ENCODE results near the gene DDX5. TPM values are rescaled to one million over a fixed set of nuclear protein-coding genes. Genes with fewer than 3 reads are reported as not detected.

DDX5 gene

DNA sequence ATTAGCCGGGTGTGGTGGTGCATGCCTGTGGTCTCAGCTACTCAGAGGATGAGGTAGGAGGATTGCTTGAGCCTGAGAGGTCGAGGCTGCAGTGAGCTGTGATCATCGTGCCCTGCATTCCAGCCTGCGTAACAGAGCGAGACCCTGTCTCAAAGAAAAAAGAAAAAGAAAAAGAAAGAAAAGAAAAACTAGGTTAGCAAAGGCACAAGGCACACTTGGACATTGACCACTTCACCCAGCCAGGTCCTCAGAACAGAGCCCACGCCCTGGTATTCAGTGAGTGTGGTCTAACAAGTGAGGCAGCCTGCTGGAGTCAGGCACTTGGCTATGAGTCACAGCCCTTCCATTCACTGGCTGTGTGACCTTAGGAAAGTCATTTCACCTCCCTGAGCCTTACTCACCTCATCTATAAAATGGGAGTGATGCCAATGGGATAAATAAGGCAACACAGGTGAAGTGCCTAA is 46.8 kb downstream of the DDX5 start:
- no peaks in the 10 kb centered on the region for H3K27me3 ChIP-seq (ENCODE audit: control insufficient read depth, insufficient read depth, low read length)
- no peaks in the 10 kb centered on the region for H3K36me3 ChIP-seq (ENCODE audit: insufficient read depth, low read length)
- H3K9ac ChIP-seq (ENCODE audit: low read depth, low read length): no peak overlapping the region
- H3K4me1 ChIP-seq (ENCODE audit: control insufficient read depth, insufficient read depth, low read length): peaks cover 19% of the 10 kb centered on the region
- H3K9me3 ChIP-seq (replicated peaks; ENCODE audit: low read length): no peaks in the 10 kb centered on the region
- no peak overlapping the region for H3K4me3 ChIP-seq (ENCODE audit: low read length)
- H3K4me2 ChIP-seq (ENCODE audit: low read length): peak overlapping the region; percentile 15

DNA sequence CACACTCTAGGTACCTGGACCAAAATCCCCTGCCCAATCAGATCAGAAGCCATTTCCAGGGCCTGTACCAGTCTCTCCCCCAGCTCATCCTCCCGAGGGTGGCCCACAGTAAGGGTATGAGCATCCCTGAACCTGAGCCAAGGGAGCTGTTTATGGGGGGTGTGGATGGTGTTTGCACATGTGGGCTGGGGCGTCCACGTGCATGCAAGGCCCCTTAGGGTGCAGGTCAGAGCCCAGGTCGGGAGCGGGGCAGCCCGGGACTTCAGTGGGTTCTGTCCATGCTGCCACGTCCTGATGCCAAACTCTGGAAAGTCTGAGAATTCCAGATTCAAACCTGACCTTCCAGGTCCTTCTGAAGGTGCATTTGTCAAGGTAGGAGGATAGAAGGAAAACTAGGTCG is 47.3 kb downstream of the DDX5 start:
- no peaks in the 10 kb centered on the region for H3K9me3 ChIP-seq (replicated peaks; ENCODE audit: low read length)
- H3K36me3 ChIP-seq (ENCODE audit: insufficient read depth, low read length): no peaks in the 10 kb centered on the region
- no peak overlapping the region for H3K4me2 ChIP-seq (ENCODE audit: low read length)
- peaks cover 19% of the 10 kb centered on the region for H3K4me1 ChIP-seq (ENCODE audit: control insufficient read depth, insufficient read depth, low read length)
- H3K4me3 ChIP-seq (ENCODE audit: low read length): no peak overlapping the region
- no peaks in the 10 kb centered on the region for H3K27me3 ChIP-seq (ENCODE audit: control insufficient read depth, insufficient read depth, low read length)
- no peak overlapping the region for H3K9ac ChIP-seq (ENCODE audit: low read depth, low read length)

DNA sequence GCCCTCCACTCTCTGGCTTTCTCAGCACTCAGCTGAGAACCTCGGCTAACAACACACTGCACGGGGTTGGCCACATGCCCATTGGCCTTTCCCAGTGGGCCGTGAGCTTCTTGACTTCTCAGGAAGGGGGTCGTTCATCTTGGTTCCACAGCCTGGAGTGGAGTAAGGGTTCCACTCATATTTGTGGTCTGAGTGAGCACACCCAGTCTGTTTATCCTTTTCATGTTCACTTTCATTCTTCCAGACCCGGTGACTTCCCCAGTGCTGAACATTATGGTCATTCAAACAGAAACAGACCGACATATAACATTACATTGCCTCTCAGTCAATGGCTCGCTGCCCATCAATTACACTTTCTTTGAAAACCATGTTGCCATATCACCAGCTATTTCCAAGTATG is 48.9 kb downstream of the DDX5 start:
- H3K4me1 ChIP-seq (ENCODE audit: control insufficient read depth, insufficient read depth, low read length): peaks cover 19% of the 10 kb centered on the region
- no peaks in the 10 kb centered on the region for H3K27me3 ChIP-seq (ENCODE audit: control insufficient read depth, insufficient read depth, low read length)
- no peaks in the 10 kb centered on the region for H3K36me3 ChIP-seq (ENCODE audit: insufficient read depth, low read length)
- no peak overlapping the region for H3K9ac ChIP-seq (ENCODE audit: low read depth, low read length)
- peak overlapping the region; percentile 31 for H3K4me2 ChIP-seq (ENCODE audit: low read length)
- H3K4me3 ChIP-seq (ENCODE audit: low read length): no peak overlapping the region
- H3K9me3 ChIP-seq (replicated peaks; ENCODE audit: low read length): no peaks in the 10 kb centered on the region

DNA sequence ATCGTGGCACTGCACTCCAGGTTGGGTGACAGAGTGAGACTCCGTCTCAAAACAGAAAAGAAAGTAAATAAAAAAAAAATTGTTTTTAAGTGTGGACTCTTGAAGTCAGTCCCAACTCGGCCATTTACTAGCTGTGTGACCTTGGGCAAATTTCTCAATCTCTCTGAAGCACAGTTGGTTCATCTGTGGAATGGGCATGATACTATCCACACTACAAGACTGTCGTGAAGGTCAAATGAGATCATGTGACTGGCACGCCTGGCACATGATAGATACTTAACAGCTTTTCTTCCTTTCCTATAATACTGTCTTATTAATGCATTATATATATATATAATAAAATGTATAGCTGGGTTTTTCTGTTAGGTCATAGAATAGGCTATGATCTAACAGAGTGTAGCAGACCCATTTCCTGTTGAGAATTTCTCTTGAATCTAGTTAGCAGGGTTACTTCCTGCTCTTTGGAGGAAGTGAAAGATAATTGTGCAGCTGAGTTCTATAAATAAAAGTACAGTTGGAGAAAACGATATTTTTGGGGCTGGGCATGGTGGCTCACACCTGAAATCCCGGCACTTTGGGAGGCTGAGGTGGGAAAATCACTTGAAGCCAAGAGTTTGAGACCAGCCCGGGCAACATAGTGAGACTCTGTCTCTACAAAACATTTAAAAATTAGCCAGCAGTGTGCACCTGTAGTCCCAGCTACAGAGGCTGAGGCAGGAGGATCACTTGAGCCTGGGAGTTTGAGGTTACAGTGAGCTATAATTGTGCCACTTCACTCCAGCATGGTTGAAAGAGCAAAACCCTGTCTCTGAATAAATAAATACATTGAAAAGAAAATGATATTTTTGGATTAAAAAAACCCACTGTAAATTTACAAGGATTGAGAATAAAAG is 49.9 kb downstream of the DDX5 start:
- Histone ChIP-seq H3K4me3 (ENCODE audit: low read length) (no peak overlapping the region), H3K9me3 (replicated peaks; ENCODE audit: low read length) (no peaks in the 10 kb centered on the region), H3K4me1 (ENCODE audit: control insufficient read depth, insufficient read depth, low read length) (peaks cover 19% of the 10 kb centered on the region), H3K36me3 (ENCODE audit: insufficient read depth, low read length) (no peaks in the 10 kb centered on the region), H3K4me2 (ENCODE audit: low read length) (no peak overlapping the region), H3K27me3 (ENCODE audit: control insufficient read depth, insufficient read depth, low read length) (no peaks in the 10 kb centered on the region), H3K9ac (ENCODE audit: low read depth, low read length) (no peak overlapping the region)

DNA sequence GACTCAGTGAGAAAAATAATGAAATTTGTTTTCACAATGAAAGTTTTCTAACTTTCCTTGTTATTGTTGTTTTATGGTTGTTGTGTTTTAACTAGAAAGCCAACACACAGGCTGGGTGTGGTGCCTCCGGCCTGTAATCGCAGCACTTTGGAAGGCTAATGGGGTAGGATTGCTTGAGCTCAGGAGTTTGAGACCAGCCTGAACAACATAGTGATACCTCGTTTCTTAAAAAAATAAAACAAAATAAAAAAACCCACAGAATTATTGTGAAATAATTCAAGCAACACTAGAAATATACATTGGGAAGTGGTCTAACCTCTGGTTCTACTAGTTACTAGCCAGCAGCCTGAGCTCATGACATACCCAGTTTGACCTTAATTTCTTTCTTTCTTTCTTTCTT is 56.5 kb downstream of the DDX5 start:
- Histone ChIP-seq H3K4me1 (ENCODE audit: control insufficient read depth, insufficient read depth, low read length) (peaks cover 14% of the 10 kb centered on the region), H3K36me3 (ENCODE audit: insufficient read depth, low read length) (no peaks in the 10 kb centered on the region), H3K27me3 (ENCODE audit: control insufficient read depth, insufficient read depth, low read length) (no peaks in the 10 kb centered on the region), H3K9ac (ENCODE audit: low read depth, low read length) (peak overlapping the region; percentile 52), H3K4me3 (ENCODE audit: low read length) (peak overlapping the region; percentile 53), H3K4me2 (ENCODE audit: low read length) (peak overlapping the region; percentile 73), H3K9me3 (replicated peaks; ENCODE audit: low read length) (no peaks in the 10 kb centered on the region)

DNA sequence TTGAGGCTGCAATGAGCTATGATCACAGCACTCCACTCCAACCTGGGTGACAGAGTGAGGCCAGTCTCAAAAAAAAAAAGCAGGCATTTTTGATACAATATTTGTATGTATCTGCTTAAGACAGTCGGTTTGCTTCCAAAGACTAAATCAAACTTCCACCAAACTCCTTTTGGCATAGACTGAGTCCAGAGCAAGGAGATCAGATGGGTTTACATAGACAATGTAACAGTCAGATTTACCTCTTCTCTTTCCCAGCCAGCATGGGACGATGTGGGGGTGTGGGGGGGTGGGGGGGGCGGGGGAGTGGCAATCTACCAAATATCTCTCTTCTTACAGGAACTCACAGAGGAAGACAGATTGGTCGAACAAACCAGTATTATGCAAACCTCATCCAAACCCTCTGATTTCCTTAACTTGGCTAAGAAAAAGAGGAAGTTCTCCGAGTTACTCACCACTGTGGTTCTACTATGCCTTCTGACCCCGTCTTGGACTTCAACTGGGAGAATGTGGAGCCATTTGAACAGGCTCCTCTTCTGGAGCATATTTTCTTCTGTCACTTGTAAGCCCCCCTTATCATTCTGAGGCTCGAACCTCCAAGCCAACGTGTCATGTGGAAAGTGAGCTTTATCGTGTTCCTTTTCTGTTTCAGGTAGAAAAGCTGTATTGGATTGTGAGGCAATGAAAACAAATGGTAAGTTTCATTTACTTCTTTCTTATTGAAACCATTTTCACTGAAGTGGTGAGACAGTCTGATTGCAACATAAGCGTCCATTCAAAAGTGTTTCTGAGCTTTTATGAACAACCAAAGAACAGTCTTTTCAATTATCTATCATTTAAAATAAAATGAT is 57.2 kb downstream of the DDX5 start, which contains the start of gene MILR1:
MILR1 (plus strand) TSS at position 451 of the 848 bp plus-strand sequence; CDS start at position 505, 54 bp downstream.
- Histone ChIP-seq H3K27me3 (ENCODE audit: control insufficient read depth, insufficient read depth, low read length) (no peaks in the 10 kb centered on the region), H3K4me3 (ENCODE audit: low read length) (peak within 1 kb of the TSS; percentile 53), H3K9ac (ENCODE audit: low read depth, low read length) (peak within 1 kb of the TSS; percentile 52), H3K9me3 (replicated peaks; ENCODE audit: low read length) (no peaks in the 10 kb centered on the region), H3K4me2 (ENCODE audit: low read length) (peak within 1 kb of the TSS; percentile 73), H3K4me1 (ENCODE audit: control insufficient read depth, insufficient read depth, low read length) (peaks cover 14% of the 10 kb centered on the region), H3K36me3 (ENCODE audit: insufficient read depth, low read length) (no peaks in the 10 kb centered on the region)

Small RNA genes within 50 kb of the gene (small RNA-seq; reads per million reads assigned to genes)
- not detected for gene ATP5MFP4
